Neural cell (in vitro differentiated cells): ENCODE results near the gene HUNK.

ENCODE experiments used
- CTCF ChIP-seq: fragments of 450-650 bp; IDR thresholded peaks from 2 replicates; pipeline ENCODE4 v1.5.1; 2014; ENCODE audit warnings: antibody characterized with exemption, mild to moderate bottlenecking, moderate library complexity; ENCODE audit not compliant: poor library complexity, severe bottlenecking
- POLR2AphosphoS5 ChIP-seq: IDR thresholded peaks from 2 replicates; pipeline ENCODE4 v1.6.1; 2012

- TF ChIP-seq CTCF, result no peak
- no peak for TF ChIP-seq POLR2AphosphoS5
Measured at GRCh38 chr21:32004291-32004690, 131.5 kb downstream of the HUNK start.
